K562 (cell line): ENCODE measurements around the gene NAA80. TPM values are rescaled to one million over a fixed set of nuclear protein-coding genes. Genes with fewer than 3 reads are reported as not detected.

Experiments
- CBFA2T3 ChIP-seq: fragments of 450-650 bp; IDR thresholded peaks from 2 replicates; pipeline ENCODE4 v1.6.1; 2017
- EWSR1 ChIP-seq: fragments of 450-650 bp; IDR thresholded peaks from 2 replicates; pipeline ENCODE4 v1.6.1; 2018; ENCODE audit warnings: borderline replicate concordance, mild to moderate bottlenecking, low read depth, moderate library complexity; ENCODE audit not compliant: partially characterized antibody
- GABPA ChIP-seq: fragments of 200-800 bp; sonication (Bioruptor generic); conservative IDR thresholded peaks from 2 replicates; pipeline ENCODE4 v1.6.1; 2016; ENCODE audit warnings: low read depth, missing genetic modification characterization, missing compliant biosample characterization
- KLF16 ChIP-seq: IDR thresholded peaks from 2 replicates; pipeline ENCODE4 v1.6.1; 2016; ENCODE audit warnings: antibody characterized with exemption
- MEIS2 ChIP-seq: fragments of 450-650 bp; IDR thresholded peaks from 2 replicates; pipeline ENCODE4 v1.6.1; 2014; ENCODE audit warnings: mild to moderate bottlenecking; ENCODE audit not compliant: partially characterized antibody
- NFE2 ChIP-seq: IDR thresholded peaks from 2 replicates; pipeline ENCODE4 v1.6.1; 2014; ENCODE audit warnings: antibody characterized with exemption, low read depth
- POLR2AphosphoS2 ChIP-seq: IDR thresholded peaks from 2 replicates; pipeline ENCODE4 v1.6.1; 2012; ENCODE audit warnings: low read length, improper control_type of control experiment
- RBBP5 ChIP-seq: fragments of 200-600 bp; sonication (generic); IDR thresholded peaks from 2 replicates; pipeline ENCODE4 v1.6.1; 2012; ENCODE audit warnings: borderline replicate concordance, mild to moderate bottlenecking, low read length, control low read depth, inconsistent platforms; ENCODE audit not compliant: insufficient read depth, poor library complexity, severe bottlenecking
- SIX5 ChIP-seq, 2 experiments: IDR thresholded peaks; 2 replicates each; pipeline ENCODE4 v1.6.1; 2011; ENCODE audit warnings: low read length in 2 of 2, borderline replicate concordance in 1 of 2, low read depth in 1 of 2, mild to moderate bottlenecking in 1 of 2, moderate library complexity in 1 of 2; ENCODE audit not compliant: insufficient read depth in 1 of 2
- SMAD4 ChIP-seq: fragments of 250-450 bp; sonication (Bioruptor Pico); conservative IDR thresholded peaks from 2 replicates; pipeline ENCODE4 v1.8.0; 2021; ENCODE audit warnings: inconsistent platforms, mild to moderate bottlenecking, moderate library complexity
- SNRNP70 ChIP-seq: fragments of 200-400 bp; formaldehyde crosslinking; optimal IDR thresholded peaks from 2 replicates; pipeline ENCODE3; 2017; ENCODE audit warnings: low read depth, low read length
- ZFP1 ChIP-seq: fragments of 450-650 bp; formaldehyde crosslinking; IDR thresholded peaks from 2 replicates; pipeline ENCODE4 v1.4.0; 2020; ENCODE audit warnings: mild to moderate bottlenecking, mixed read lengths
- ZNF239 ChIP-seq: fragments of 250-450 bp; sonication (Bioruptor Pico); IDR thresholded peaks from 2 replicates; pipeline ENCODE4 v1.4.0; 2020; ENCODE audit warnings: mild to moderate bottlenecking
- ZNF274 ChIP-seq: IDR thresholded peaks from 2 replicates; pipeline ENCODE4 v1.6.1; 2011; ENCODE audit warnings: low read depth, mild to moderate bottlenecking, low read length, moderate library complexity, borderline replicate concordance
- ZNF316 ChIP-seq: fragments of 450-650 bp; IDR thresholded peaks from 2 replicates; pipeline ENCODE4 v1.6.1; 2016
- ZNF561 ChIP-seq: fragments of 450-650 bp; formaldehyde crosslinking; conservative IDR thresholded peaks from 2 replicates; pipeline ENCODE4 v1.4.0; 2020; ENCODE audit warnings: mild to moderate bottlenecking, moderate library complexity
- polyA plus RNA-seq, 8 experiments: library from polyadenylated mRNA; depleted of rRNA in 4 of 8; stranded (reverse) in 5 of 8; unstranded in 3 of 8; fragments of >200 nt; fragmentation: Nextera tagmentation in 2 of 8; fragmentation: Illumina TruSeq in 1 of 8; extraction: Ambion mirVana in 2 of 8; extraction: Trizol in 1 of 8; gene quantifications; 2 replicates each; pipeline versions ENCODE4 v1.2.1 to v1.2.3, GENCODE V29; 2011 to 2014; ENCODE audit warnings: inconsistent platforms in 1 of 8, missing spikeins in 1 of 8
- total RNA-seq, 7 experiments: library from RNA; depleted of rRNA in 6 of 7; stranded (reverse); fragments of >200 nt in 6 of 7; fragmentation: Illumina TruSeq in 2 of 7; extraction: Trizol in 2 of 7; gene quantifications; 2 replicates each; pipeline versions ENCODE4 v1.2.1 to v1.2.3, GENCODE V29; 2011 to 2021; ENCODE audit warnings: low replicate concordance in 1 of 7
- TF ChIP-seq, protein P1 (sequence below): fragments of 250-450 bp; sonication (Bioruptor Pico); IDR thresholded peaks from 2 replicates; pipeline ENCODE4 v1.8.0; 2022; ENCODE audit warnings: moderate library complexity, mild to moderate bottlenecking, inconsistent platforms
- TF ChIP-seq, protein P2 (sequence below), 3 experiments: fragments of 200-800 bp in 1 of 3; sonication (Bioruptor generic) in 1 of 3; sonication (generic) in 1 of 3; formaldehyde crosslinking in 1 of 3; IDR thresholded peaks; 2 replicates each; pipeline versions ENCODE4 v1.6.1 to v1.8.0; 2016 to 2022; ENCODE audit warnings: mild to moderate bottlenecking in 2 of 3, missing compliant biosample characterization in 2 of 3, missing genetic modification characterization in 2 of 3, missing genetic modification reagents in 1 of 3
- TF ChIP-seq, protein P3 (sequence below): fragments of 450-650 bp; formaldehyde crosslinking; IDR thresholded peaks from 2 replicates; pipeline ENCODE4 v1.4.0; 2020; ENCODE audit warnings: mild to moderate bottlenecking, moderate library complexity
- TF ChIP-seq, protein P4 (sequence below), 3 experiments: IDR thresholded peaks in 2 of 3; conservative IDR thresholded peaks in 1 of 3; 2 replicates each; pipeline ENCODE4 v1.5.1; 2011 to 2012; ENCODE audit warnings: low read length in 3 of 3, mild to moderate bottlenecking in 3 of 3, control low read depth in 2 of 3, improper control_type of control experiment in 1 of 3, inconsistent platforms in 1 of 3, low read depth in 1 of 3, mixed read lengths in 1 of 3, moderate library complexity in 1 of 3; ENCODE audit not compliant: insufficient read depth in 2 of 3

The NAA80 gene
- total and polyA plus RNA-seq, 9 of the 15 experiments (the other 6 are each of a cell fraction or from before 2014, with no cell fraction given) = 0.82 to 24.0 (median 8.6) TPM

- TF ChIP-seq GABPA (tag) (no peak), SNRNP70 (no peak), ZNF561 (no peak), NFE2 (peak; percentile 60), ZNF274 (no peak), ZNF239 (CRISPR knock-in tag) (no peak), SMAD4 (CRISPR knock-in tag) (no peak), POLR2AphosphoS2 (no peak), KLF16 (no peak), EWSR1 (no peak), ZNF316 (peak; percentile 27; the same call in 1 of the 2 replicates), SIX5 (IDR thresholded peaks at IDR 0.05; ENCODE audit: borderline replicate concordance in 1 of 2, insufficient read depth in 1 of 2, low read depth in 1 of 2, low read length in 2 of 2) (no peak), ZFP1 (CRISPR knock-in tag) (no peak), CBFA2T3 (peak; percentile 19; the same call in 1 of the 2 replicates), RBBP5 (no peak), MEIS2 (no peak)
- TF ChIP-seq, protein P1, sequence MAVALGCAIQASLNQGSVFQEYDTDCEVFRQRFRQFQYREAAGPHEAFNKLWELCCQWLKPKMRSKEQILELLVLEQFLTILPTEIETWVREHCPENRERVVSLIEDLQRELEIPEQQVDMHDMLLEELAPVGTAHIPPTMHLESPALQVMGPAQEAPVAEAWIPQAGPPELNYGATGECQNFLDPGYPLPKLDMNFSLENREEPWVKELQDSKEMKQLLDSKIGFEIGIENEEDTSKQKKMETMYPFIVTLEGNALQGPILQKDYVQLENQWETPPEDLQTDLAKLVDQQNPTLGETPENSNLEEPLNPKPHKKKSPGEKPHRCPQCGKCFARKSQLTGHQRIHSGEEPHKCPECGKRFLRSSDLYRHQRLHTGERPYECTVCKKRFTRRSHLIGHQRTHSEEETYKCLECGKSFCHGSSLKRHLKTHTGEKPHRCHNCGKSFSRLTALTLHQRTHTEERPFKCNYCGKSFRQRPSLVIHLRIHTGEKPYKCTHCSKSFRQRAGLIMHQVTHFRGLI = no peak
- TF ChIP-seq, protein P2, sequence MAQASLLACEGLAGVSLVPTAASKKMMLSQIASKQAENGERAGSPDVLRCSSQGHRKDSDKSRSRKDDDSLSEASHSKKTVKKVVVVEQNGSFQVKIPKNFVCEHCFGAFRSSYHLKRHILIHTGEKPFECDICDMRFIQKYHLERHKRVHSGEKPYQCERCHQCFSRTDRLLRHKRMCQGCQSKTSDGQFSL (CRISPR knock-in tag; IDR thresholded peaks at IDR 0.05) = no peak
- TF ChIP-seq, protein P2 (tag; IDR thresholded peaks at IDR 0.05) = no peak
- TF ChIP-seq, protein P3, sequence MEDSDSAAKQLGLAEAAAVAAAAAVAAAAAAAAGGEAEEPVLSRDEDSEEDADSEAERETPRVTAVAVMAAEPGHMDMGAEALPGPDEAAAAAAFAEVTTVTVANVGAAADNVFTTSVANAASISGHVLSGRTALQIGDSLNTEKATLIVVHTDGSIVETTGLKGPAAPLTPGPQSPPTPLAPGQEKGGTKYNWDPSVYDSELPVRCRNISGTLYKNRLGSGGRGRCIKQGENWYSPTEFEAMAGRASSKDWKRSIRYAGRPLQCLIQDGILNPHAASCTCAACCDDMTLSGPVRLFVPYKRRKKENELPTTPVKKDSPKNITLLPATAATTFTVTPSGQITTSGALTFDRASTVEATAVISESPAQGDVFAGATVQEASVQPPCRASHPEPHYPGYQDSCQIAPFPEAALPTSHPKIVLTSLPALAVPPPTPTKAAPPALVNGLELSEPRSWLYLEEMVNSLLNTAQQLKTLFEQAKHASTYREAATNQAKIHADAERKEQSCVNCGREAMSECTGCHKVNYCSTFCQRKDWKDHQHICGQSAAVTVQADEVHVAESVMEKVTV (CRISPR knock-in tag) = no peak
- TF ChIP-seq, protein P4, sequence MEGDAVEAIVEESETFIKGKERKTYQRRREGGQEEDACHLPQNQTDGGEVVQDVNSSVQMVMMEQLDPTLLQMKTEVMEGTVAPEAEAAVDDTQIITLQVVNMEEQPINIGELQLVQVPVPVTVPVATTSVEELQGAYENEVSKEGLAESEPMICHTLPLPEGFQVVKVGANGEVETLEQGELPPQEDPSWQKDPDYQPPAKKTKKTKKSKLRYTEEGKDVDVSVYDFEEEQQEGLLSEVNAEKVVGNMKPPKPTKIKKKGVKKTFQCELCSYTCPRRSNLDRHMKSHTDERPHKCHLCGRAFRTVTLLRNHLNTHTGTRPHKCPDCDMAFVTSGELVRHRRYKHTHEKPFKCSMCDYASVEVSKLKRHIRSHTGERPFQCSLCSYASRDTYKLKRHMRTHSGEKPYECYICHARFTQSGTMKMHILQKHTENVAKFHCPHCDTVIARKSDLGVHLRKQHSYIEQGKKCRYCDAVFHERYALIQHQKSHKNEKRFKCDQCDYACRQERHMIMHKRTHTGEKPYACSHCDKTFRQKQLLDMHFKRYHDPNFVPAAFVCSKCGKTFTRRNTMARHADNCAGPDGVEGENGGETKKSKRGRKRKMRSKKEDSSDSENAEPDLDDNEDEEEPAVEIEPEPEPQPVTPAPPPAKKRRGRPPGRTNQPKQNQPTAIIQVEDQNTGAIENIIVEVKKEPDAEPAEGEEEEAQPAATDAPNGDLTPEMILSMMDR (IDR thresholded peaks at IDR 0.05 in 2 of 3, conservative IDR thresholded peaks at IDR 0.05 in 1 of 3; ENCODE audit: insufficient read depth in 2 of 3, low read depth in 1 of 3, low read length in 3 of 3) = peak; percentile 26 to 34 (median 32); a peak in 5 of 6 replicates
Measured at GRCh38 chr3:50342813-50343633, 43.8 kb upstream of the NAA80 start (continued).
